NCI-H128 (cell line): ENCODE data around the gene LCE2C.
"Not testable (repeated sequence)": the region's sequence is repeated elsewhere in the genome, so short reads cannot be mapped to it uniquely, and the experiment has no call there.

Experiments
- DNase-seq: peaks from one replicate; lab custom pipeline; 2025; ENCODE audit not compliant: unreplicated experiment; lab: John Stamatoyannopoulos, UW

The LCE2C gene, protein sequence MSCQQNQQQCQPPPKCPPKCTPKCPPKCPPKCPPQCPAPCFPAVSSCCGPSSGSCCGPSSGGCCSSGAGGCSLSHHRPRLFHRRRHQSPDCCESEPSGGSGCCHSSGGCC

DNA sequence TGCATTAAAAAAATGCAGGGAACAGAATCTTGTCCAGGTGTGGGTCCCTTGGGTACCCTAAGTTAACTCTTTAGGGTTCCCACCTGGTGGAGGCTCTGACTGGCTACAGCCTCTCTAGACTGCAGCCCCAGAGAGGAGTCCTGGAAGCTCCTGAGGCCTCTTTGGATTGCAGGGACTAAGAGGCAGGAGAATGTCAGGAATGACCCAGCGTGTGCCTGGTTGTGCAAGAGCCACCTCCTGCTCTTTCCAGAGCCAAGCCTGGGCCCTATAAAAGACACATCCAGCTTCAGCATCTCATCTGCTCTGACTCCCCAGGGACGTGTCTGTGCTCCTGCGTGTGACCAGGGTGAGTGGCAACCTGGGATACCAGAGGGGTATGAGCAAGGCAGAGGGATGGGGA lies at the start of gene LCE2C:
TSS of gene LCE2C (plus strand) at position 297 of the 400 bp plus-strand sequence. CDS start 737 bp downstream, outside the sequence.
- not testable (repeated sequence) for DNase-seq

GRCh38 chr1:152626744-152627143 lies 48.3 kb upstream of the LCE2C start:
- DNase-seq: no peak

GRCh38 chr1:152630596-152630995 lies 44.5 kb upstream of the LCE2C start:
- DNase-seq: no peak

GRCh38 chr1:152640351-152640750 lies 34.7 kb upstream of the LCE2C start:
- DNase-seq: no peak

GRCh38 chr1:152643945-152644344 lies 31.1 kb upstream of the LCE2C start:
- no peak for DNase-seq

- no peak for DNase-seq
Observed at GRCh38 chr1:152645146-152645545, 29.9 kb upstream of the LCE2C start.

DNA sequence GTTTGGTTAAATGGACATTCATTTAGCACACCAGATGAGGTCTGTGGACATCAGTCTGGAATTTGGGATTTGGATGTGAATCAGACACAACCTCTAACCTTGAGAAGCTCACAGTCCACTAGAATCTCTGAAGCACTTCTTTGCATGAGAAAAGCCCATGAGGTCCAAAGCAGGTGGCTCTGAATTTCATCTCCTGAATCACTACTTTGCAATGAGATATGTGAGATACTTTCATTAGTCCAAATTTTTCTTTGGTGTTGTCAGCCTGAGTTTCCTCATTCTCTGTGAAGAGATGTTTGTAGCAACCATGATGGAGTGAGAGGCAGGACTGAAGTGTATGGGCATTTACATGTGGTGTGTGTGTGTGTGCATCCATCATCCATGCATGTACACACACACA lies 28.4 kb upstream of the LCE2C start:
- no peak for DNase-seq

- DNase-seq: no peak
Observed at GRCh38 chr1:152654110-152654509, 21.0 kb upstream of the LCE2C start.

DNA sequence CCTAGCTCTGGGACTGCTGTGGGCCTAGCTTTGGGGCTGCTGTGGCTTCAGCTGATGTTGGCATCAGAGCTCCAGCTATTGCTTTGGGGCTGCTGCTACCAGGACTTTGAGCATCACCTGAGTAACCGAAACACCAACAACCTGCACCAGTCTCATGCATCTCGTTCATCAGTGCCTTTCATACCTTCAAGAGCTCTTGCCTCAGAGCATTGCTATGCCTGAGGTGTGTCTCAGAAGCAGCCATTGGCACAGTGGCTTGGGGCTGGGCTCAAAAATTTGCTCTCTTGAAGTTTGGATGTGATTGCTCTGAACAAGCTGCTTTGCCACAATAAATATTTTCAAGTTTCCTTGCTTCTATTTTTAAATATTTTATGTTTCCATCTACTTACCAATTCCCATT lies 18.6 kb upstream of the LCE2C start:
- DNase-seq: no peak

DNA sequence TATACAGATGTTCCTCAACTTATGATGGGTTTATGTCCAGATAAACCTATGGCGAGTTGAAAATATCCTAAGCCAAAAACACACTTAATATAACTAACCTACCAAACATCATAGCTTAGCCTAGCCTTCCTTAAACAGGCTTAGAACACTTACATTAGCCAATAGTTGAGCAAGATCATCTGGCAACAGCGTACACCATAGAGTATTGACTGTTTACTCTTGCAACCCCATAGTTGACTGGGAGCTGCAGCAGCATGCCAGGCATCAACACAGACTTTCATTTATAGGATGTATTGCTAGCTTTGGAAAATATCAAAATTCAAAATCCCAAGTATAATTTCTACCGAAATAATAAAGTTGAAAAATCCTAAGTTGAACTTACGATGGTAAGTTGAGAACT lies 17.4 kb upstream of the LCE2C start:
- DNase-seq: no peak

DNA sequence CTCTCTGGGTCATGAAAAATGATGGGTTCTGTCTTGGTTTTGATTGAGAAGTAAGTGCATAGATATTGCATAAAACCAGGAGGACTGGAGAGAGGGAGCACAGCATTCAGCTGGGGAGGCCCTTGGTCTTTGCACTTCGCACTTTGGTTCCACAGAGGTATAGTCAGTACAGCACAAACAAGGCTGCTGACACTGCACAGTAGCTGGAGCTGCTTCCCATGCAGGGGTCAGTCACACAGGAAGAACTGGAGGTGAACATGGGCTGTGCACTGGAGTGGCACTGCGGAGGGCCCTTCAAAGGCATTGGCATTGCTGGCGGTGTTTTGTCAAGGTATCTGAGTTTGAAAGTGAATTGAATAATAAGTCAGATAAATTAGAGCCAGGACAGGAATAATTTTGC lies 16.4 kb upstream of the LCE2C start:
- DNase-seq: no peak

DNA sequence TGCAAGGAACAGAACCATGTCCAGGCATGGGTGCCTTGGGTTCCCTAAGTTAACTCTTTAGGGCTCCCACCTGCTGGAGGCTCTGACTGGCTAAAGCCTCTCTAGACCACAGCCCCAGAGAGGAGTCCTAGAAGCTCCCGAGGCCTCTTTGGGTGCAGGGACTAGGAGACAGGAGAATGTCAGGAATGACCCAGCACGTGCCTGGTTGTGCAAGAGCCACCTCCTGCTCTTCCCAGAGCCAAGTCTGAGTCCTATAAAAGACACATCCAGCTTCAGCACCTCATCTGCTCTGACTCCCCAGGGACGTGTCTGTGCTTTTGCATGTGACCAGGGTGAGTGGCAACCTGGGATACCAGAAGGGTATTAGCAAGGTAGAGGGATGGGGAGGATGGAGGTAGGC lies 12.0 kb upstream of the LCE2C start, which contains the start of gene LCE2D:
TSS of gene LCE2D (plus strand) at position 283 of the 400 bp plus-strand sequence. CDS start 726 bp downstream, outside the sequence.
- DNase-seq: no peak

- not testable (repeated sequence) for DNase-seq
Observed at GRCh38 chr1:152666171-152666570, 8.9 kb upstream of the LCE2C start.

DNA sequence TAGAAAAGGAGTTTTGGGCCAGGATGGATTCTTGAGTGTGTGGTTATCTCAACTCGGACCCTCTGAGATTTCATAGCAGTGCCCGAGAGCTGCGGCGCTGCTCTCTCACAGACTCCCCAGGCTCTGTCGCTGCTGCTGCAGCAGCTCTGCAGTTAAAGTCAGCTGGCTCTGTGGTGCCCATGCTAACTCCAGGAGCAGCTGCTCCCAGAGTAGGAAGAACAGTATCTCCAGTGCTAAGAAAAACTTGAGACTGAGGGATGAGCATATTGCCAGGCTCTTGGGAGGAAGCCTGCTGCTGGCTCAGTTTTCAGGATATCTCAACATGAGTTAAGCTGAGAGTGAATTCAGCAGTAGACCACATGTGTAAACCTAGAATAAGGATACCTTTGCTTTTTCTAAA lies 7.4 kb upstream of the LCE2C start:
- DNase-seq: no peak

GRCh38 chr1:152673016-152673415 lies 2.1 kb upstream of the LCE2C start:
- DNase-seq: no peak

GRCh38 chr1:152679459-152679858 lies 4.4 kb downstream of the LCE2C start:
- DNase-seq: no peak

GRCh38 chr1:152681616-152682015 lies 6.5 kb downstream of the LCE2C start:
- no peak for DNase-seq

DNA sequence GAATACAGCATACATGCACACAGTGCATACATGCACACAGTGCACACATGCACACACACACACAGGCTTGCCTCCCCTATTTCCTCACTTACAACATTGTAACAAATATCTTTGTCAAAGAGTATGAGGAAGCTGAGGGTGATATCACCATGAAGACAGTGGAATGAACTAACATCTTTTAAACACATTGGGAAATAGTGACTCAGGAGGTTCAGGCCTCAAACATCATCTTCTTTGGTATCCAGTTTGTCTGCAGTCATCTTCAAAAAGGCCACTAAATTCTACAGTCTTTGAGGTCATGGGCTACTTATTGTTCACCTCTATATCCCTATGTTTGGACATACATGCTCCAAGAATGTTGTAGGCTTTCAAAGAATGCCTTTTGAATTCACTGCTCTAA lies 8.8 kb downstream of the LCE2C start:
- no peak for DNase-seq

DNA sequence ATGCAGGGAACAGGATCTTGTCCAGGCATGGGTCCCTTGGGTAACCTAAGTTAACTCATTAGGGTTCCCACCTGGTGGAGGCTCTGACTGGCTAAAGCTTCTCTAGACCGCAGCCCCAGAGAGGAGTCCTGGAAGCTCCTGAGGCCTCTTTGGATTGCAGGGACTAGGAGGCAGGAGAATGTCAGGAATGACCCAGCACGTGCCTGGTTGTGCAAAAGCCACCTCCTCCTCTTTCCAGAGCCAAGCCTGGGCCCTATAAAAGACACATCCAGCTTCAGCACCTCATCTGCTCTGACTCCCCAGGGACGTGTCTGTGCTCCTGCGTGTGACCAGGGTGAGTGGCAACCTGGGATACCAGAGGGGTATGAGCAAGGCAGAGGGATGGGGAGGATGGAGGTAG lies 10.7 kb downstream of the LCE2C start, which contains the start of gene LCE2B:
TSS of gene LCE2B (plus strand) at position 301 of the 400 bp plus-strand sequence. CDS start 721 bp downstream, outside the sequence.
- not testable (repeated sequence) for DNase-seq

GRCh38 chr1:152697701-152698600 lies 22.9 kb downstream of the LCE2C start, which contains the start of gene LCE2A:
LCE2A (plus strand) TSS chr1:152698345; CDS start chr1:152698902, 557 bp downstream.
- no peak for DNase-seq

DNA sequence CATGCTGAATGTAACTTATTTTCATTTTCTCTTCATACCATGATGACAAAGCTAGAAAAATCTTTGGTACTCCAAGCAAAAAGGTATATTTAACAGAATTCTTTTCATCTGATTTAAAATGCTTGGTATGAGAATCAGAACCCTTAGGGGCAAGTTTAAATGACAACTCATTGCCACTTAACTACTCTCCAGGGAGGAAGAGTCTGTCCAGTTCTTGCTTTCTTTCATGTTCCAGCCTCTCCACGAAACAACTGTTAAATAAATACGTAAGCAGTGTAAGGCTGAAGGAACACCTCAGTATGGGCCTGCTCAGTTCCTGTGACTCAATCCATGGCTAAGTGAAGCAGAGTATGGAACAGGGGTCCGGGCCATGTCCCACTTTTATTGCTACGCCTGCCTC lies 24.7 kb downstream of the LCE2C start:
- DNase-seq: no peak

DNA sequence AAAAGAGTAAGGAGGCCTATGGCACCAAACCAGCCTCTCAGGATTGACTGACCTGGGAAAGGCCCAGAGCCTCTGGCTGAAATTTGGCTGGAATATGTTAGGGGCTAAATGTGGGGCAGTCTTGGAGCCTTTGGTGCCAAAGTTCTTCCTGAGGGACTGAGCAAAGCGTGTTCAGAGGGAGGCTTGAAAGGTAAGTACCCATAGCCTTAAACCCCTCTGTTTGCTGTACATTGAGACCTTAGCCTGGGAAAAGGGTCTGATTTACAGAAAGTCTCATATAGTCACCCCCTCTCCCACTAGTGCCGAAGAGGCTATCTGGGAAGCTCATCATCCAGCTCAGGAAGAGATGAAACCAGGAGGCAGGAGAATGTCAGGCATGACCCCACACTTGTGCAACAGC lies 32.8 kb downstream of the LCE2C start, which contains the start of gene LCE4A:
TSS of gene LCE4A (plus strand) at position 301 of the 400 bp plus-strand sequence. CDS start 916 bp downstream, outside the sequence.
- DNase-seq: no peak
